ENCODE results near the gene RFLNA.
A peak's percentile ranks its signal among the peaks of the same experiment; 100 is the strongest.

The RFLNA gene

DNA sequence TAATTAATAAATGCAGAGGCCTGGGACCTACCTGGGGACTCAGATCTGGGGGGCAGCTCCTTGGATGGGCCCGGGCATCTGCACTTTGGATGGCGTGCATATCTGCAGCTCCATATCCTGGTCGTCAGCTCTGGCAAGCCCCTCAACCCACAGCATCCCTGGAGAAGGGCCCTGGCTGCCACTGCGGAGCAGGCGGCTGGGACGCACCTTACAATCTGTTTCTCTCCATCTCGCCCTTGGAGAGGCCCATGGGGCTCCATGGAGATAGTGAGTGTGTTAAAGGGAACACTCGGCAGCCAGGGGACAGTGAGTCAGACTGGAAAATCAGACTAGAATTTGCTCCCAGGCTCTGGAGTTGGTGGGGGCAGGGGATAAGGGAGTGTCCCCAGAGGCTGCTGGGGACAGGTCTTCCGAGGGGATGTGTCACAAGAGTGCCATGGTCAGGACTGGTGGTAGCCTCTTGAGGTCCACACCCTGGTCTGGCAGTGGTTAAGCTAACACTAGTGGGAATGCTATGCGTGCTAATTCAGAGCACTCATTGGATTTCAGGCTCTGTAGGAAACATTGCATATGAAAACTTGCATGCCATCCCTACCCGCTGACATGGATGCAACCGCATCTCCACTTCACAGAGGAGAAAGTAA lies 21.5 kb downstream of the RFLNA start:
- TF ChIP-seq, protein P1, sequence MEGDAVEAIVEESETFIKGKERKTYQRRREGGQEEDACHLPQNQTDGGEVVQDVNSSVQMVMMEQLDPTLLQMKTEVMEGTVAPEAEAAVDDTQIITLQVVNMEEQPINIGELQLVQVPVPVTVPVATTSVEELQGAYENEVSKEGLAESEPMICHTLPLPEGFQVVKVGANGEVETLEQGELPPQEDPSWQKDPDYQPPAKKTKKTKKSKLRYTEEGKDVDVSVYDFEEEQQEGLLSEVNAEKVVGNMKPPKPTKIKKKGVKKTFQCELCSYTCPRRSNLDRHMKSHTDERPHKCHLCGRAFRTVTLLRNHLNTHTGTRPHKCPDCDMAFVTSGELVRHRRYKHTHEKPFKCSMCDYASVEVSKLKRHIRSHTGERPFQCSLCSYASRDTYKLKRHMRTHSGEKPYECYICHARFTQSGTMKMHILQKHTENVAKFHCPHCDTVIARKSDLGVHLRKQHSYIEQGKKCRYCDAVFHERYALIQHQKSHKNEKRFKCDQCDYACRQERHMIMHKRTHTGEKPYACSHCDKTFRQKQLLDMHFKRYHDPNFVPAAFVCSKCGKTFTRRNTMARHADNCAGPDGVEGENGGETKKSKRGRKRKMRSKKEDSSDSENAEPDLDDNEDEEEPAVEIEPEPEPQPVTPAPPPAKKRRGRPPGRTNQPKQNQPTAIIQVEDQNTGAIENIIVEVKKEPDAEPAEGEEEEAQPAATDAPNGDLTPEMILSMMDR (IDR thresholded peaks at IDR 0.05; ENCODE audit: control extremely low read depth, extremely low read depth, low read depth, missing control alignments), result no peak
- ChIA-PET CTCF (interaction anchor here (1.4 to 1.8 kb wide), 2 partner anchors 277 to 279 kb away, joined by 3 to 5 read pairs; no protein-coding TSS in a partner anchor), POLR2A (interaction anchor here (0.6 kb wide), 1 partner anchor 589 kb away, joined by 3 read pairs; no protein-coding TSS in a partner anchor)
- no peak for DNase-seq (ENCODE audit: extremely low spot score)

DNA sequence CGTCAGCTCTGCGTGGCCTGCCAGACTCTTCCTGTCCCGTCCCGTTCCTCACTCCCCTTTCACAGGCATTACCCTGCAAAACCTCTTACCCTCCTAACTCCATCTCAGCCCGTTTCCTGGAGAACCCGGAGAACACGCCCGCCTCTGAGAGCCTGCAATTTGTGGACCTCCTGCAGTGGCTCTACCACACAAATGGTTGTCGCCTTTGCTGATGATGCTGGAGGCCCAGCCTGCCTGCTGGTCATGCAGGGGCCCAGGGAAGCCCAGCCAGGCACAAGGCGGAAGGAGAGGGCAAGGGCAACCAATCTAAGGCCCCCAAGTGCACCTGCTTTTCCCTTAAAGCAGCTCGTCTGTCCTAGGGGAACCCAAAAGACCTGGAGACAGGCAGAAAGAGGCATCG lies 22.5 kb downstream of the RFLNA start:
- DNase-seq (ENCODE audit: extremely low spot score), result no peak
- ChIA-PET POLR2A (interaction anchor here (0.6 kb wide), 1 partner anchor 955 kb away, joined by 4 read pairs; no protein-coding TSS in a partner anchor), CTCF (no interaction called here)
- TF ChIP-seq, protein P1 (IDR thresholded peaks at IDR 0.05; ENCODE audit: control extremely low read depth, extremely low read depth, low read depth, missing control alignments), result no peak

DNA sequence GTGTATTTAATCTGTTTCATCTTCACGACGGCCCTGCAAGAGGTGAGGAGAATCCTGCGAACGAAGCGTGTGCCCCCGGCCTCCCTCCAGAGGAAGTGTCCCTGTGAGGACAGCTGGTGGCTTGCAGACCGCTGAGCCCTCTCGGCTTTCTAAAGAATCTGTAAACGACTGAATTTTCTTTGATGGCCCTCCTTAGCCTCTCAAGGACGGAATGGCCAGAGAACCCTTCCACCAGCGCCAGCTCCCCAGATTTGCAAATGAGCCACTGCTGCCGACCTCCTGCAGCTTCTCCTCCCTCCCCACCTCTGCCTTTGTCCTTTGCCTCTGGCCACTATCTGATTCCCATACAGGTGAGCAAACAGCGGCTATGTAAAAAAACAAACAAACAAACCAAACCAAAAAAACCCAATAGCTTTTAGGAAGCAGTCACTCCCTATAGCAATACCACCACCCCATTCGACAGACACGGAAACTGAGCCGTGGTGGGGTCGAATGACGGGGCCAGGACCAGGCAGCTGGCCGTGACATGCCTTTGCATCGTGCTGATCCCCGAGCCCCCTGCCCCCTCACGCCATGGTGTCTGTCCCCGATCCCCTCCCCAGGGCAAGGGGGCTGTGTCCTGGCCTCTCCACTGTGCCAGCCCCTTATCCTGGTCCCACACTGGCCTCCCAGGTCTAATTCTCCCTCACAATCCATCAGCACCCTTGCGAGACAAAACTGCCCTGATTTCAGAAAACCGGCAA lies 23.6 kb downstream of the RFLNA start:
- no peak for DNase-seq (ENCODE audit: extremely low spot score)
- CTCF ChIA-PET, result interaction anchor here (1.1 to 1.7 kb wide), 3 partner anchors 265 to 282 kb away, joined by 3 to 7 read pairs (median 3); no protein-coding TSS in a partner anchor
- TF ChIP-seq, protein P1 (IDR thresholded peaks at IDR 0.05; ENCODE audit: control extremely low read depth, extremely low read depth, low read depth, missing control alignments), result no peak
- POLR2A ChIA-PET, result no interaction called here

DNA sequence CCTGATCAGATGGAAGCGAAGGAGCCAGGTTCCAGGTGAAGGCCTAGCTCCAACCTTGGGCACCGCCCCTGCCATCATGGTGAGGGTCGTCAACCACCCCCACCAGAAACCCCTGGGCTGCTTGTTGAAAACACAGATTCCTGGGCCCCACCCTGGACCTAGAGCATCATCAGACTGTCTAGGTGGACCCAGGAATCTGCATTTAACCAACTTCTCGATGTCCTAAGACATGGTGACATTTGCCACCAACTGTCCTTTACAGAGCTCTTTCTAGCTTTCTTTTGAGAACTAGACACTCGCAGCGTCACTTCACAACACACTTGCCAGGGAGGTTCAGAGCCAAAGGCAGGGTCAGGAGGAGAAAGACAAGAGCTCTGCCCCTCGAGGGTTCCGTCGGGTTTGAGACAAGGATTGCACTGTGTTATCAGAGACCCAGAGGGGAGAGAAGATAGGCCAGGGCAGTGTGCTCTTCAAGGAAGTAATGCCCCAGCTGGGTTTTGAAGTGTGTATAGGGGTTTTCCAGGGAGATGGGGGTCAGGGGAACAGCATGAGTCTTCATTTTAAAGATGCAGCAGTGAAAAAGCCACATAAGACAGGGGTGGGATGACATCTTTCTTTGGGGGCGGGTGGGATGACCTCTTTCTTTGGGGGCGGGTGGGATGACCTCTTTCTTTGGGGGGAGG lies 24.6 kb downstream of the RFLNA start:
- no peak for DNase-seq (ENCODE audit: extremely low spot score)
- POLR2A ChIA-PET, result no interaction called here
- TF ChIP-seq, protein P1 (IDR thresholded peaks at IDR 0.05; ENCODE audit: control extremely low read depth, extremely low read depth, low read depth, missing control alignments), result no peak
- CTCF ChIA-PET, result interaction anchor here (0.7 to 1.7 kb wide), 5 partner anchors 164 to 283 kb away, joined by 3 to 7 read pairs (median 3); no protein-coding TSS in a partner anchor

DNA sequence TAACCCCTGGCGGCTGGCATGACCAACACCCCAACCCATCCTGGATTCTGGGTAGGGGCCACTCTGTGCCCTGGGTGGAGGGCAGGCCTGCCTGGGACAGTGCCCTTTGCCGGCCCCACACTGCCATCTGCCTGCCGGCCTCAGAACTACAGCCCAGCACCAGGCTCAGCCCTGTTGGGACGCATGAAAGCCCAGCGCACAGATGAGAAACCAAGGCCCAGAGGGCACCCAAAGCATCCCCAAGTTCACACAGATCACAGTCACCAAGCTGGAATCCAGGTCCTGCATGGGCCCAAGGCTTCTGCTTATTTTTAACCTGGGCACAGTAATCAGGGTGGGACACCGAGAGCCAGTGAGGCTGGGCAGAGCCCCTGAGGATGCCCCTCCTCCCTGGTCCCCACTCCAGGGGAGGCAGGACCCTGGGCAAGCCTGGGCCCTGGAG lies 26.2 kb downstream of the RFLNA start:
- ChIA-PET POLR2A (no interaction called here), CTCF (interaction anchor here (0.8 to 2.6 kb wide), 7 partner anchors 10 to 443 kb away, joined by 3 to 18 read pairs (median 6); no protein-coding TSS in a partner anchor)
- DNase-seq (ENCODE audit: extremely low spot score), result peak; percentile 85
- TF ChIP-seq, protein P1 (IDR thresholded peaks at IDR 0.05; ENCODE audit: control extremely low read depth, extremely low read depth, low read depth, missing control alignments), result peak; percentile 96

All from GM10248 (cell line).